GM10248 (cell line): Measurements from ENCODE around the gene SGCA.
A peak's percentile ranks its signal among the peaks of the same experiment; 100 is the strongest.

Experiments used
- CTCF ChIA-PET: fragments of 300-600 bp; sonication (Branson Sonifier 250); formaldehyde crosslinking; extraction: SDS; loops from one replicate; lab custom pipeline; 2021; ENCODE audit warnings: antibody characterized with exemption; lab: Yijun Ruan, JAX
- POLR2A ChIA-PET: fragments of 350-650 bp; sonication (Branson Sonifier 250); formaldehyde crosslinking; extraction: SDS; loops from one replicate; lab custom pipeline; 2020; ENCODE audit warnings: antibody characterized with exemption; lab: Yijun Ruan, JAX
- DNase-seq: peaks from one replicate; pipeline ENCODE4 v3.0.0; 2012; ENCODE audit errors: extremely low spot score
- TF ChIP-seq, protein P1 (sequence below): IDR thresholded peaks from 2 replicates; pipeline ENCODE4 v1.5.1; 2012; ENCODE audit warnings: mild to moderate bottlenecking, low read depth; ENCODE audit errors: extremely low read depth, missing control alignments, control extremely low read depth

The SGCA gene

DNA sequence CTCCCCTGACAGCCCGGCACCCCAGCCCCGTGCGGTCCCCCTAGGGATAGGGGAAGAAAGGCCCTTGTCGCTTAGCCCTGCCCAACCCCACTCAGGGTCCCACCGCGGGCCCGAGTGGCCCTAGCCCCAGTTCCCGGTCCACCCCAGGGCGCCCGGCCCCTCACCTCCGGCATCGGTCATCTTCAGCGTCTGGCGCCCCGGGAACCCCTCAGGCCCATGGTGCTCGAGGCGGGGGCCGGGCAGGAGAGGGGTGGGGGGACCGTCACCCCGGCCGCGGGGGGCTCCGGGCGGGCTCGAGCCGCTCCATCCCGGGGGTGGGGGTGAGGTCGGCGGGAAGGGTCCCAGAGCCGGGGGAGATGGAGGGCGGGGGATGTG is 36.5 kb upstream of the SGCA start:
- POLR2A ChIA-PET: no interaction called here
- TF ChIP-seq, protein P1, sequence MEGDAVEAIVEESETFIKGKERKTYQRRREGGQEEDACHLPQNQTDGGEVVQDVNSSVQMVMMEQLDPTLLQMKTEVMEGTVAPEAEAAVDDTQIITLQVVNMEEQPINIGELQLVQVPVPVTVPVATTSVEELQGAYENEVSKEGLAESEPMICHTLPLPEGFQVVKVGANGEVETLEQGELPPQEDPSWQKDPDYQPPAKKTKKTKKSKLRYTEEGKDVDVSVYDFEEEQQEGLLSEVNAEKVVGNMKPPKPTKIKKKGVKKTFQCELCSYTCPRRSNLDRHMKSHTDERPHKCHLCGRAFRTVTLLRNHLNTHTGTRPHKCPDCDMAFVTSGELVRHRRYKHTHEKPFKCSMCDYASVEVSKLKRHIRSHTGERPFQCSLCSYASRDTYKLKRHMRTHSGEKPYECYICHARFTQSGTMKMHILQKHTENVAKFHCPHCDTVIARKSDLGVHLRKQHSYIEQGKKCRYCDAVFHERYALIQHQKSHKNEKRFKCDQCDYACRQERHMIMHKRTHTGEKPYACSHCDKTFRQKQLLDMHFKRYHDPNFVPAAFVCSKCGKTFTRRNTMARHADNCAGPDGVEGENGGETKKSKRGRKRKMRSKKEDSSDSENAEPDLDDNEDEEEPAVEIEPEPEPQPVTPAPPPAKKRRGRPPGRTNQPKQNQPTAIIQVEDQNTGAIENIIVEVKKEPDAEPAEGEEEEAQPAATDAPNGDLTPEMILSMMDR: no peak
- CTCF ChIA-PET: interaction anchor here (2.3 to 4.4 kb wide), 2 partner anchors 12 to 35 kb away, joined by 7 to 22 read pairs; partner anchors contain the start of gene PDK2
- no peak for DNase-seq

DNA sequence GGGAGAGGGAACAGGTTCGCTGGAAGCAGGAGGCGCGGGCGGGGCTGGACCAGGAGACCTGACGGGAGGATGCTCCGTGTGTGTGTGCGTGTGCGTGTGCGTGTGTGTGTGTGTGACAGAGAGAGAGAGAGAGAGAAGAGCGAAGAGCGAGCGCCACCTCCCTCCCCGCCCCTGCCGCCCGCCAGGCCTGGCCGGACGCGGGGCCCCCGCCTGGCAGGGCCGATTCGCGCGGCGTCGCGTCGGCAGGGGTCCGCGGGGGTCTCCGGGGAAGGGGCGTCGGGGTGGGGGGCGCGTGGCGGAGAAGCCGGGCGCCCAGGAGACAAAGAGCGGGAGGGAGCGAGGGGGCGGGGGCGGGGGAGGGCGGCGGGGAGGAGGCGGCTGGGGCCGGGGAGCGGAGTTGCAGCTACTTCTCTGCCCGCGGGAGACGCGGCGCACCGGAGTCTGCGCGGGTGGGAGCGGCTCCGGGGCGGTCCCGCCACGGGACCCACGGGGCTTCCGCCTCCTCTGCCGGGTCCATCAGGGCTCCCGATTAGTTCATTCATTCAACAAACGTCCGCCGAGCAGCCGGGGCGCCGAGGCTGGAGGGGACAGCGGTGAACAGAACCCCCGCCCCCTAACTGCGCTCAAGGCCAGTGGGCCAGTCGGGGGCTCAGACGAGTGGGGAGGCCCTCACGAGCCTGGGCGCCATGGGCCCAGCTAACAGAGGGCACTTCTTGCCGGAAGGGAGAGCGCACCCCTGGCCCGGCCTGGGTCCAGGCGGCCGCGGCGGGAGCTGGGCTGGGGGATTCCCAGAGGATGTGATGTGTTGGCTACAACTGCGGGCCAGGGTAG is 35.9 kb upstream of the SGCA start, which contains the start of gene SAMD14:
SAMD14 (minus strand) TSS at position 433 of the 831 bp plus-strand sequence. CDS start 5,201 bp downstream, outside the sequence.
- DNase-seq: peak; percentile 76
- POLR2A ChIA-PET: interaction anchor here (0.6 kb wide), 1 partner anchor 737 kb away, joined by 3 read pairs; no protein-coding TSS in a partner anchor
- CTCF ChIA-PET: interaction anchor here (0.9 to 4.4 kb wide), 8 partner anchors 9 to 144 kb away, joined by 3 to 22 read pairs (median 5); partner anchors contain the start of genes PDK2 and TMEM92
- TF ChIP-seq, protein P1: no peak

DNA sequence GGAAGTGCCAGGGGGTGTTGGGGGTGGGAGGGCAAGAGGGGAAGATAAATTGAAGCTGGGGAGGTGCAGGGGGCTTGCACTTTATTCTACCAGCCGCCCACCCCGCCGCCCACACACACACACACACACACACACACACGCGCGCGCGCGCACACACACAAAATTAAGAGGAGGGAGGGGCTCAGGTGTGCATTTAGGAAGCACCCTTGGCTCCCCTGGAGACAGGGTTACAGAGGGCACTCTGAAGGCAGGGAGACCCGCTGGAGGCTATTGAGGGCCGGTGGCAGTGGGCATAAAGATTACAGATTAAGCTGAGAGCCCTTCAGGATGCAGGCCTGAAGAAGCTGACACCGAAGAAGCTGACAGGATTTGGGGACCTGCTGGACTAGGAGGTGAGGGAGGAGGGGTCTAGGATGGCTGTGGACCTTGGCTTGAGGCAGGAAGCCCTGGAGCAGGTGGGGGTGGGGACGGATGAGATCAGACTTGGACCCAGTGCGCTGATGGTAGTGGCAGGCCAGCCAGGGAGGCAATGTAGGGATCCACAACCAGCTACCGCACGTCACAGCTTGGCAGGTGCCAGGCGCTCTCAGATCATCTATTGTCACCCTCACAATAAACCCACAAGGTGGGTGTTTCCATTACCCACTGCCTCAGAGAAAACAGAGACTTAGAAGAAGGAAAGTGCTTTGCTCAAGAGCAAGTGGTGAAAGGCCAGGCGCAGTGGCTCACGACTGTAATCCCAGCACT is 35.1 kb upstream of the SGCA start:
- CTCF ChIA-PET: interaction anchor here (0.9 to 4.4 kb wide), 8 partner anchors 8 to 144 kb away, joined by 3 to 22 read pairs (median 5); partner anchors contain the start of genes PDK2 and TMEM92
- POLR2A ChIA-PET: interaction anchor here (0.6 kb wide), 4 partner anchors 16 to 736 kb away, joined by 3 to 5 read pairs (median 4); partner anchors contain the start of gene LRRC59
- TF ChIP-seq, protein P1: no peak
- DNase-seq: no peak

DNA sequence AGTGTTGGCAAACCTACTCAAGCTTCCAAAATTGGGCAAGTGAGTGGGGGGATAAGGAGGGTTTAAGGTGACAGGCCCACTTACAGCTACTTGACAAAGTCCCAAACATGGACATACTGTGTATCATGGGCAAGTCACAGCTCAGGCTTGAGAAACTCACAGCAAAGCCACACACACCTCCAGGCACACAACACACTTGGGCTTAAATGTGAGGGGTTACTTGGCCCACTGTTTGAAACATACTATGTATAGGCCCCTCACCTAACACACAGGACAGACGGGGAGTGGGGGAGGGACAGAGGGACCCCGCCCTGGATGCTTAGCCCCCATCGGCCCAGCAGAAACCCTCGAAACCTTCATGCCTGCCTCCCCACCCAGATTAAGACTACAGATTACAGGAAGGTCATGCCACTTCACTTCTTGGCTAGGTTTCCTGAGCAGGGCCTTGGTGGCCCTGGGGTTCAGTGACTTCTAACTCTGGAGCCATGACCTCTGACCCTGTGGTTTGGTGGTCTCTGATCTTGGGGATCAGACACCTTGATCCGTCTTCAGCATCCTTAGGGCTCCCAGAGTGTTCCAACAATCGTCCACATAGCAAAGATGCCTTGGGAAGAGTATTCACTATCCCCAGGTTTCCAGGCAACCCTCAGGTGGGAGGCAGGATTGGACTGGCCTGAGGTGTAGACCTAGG is 33.6 kb upstream of the SGCA start:
- TF ChIP-seq, protein P1: no peak
- ChIA-PET CTCF (interaction anchor here (1.2 to 4.4 kb wide), 6 partner anchors 9 to 45 kb away, joined by 3 to 22 read pairs (median 6); partner anchors contain the start of gene PDK2), POLR2A (interaction anchor here (1.0 kb wide), 1 partner anchor 10 kb away, joined by 3 read pairs; no protein-coding TSS in a partner anchor)
- DNase-seq: no peak

DNA sequence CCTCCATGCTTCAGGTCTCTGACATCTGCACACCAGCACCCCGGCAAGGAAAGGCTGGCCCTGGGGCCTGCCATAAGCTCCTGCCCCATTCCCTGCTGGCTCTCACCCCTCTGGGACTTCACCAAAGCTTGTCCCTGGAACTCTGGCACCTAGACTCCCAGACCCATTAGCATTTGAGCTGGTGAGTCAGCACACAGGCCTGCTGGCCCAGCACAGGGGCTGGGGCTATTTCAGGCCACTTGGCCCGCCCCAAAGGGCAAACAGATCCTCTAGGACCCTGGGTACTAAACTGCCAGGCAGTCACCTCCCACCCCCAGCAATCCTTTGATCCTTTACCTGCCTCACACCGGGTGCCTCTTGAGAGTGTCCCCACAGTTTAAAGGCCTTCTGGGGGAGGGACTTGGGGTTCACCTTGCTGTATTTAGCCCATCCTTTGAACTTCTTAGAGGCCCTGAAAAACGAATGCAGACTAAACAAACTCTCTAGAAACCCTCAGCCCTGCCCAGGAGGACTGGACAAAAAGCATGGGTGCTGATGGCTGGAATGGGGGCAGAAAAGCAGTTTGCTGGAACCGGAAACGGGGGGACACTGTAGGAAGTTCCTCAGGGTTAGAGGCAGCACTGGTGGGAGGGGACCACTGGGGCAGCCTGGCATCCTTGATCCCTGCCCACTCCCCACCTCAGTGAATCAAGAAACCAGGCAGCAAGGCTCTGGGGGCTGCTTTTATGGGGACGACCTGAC is 32.6 kb upstream of the SGCA start:
- ChIA-PET POLR2A (interaction anchor here (0.7 to 1.0 kb wide), 2 partner anchors 10 to 11 kb away, joined by 3 to 4 read pairs; no protein-coding TSS in a partner anchor), CTCF (interaction anchor here (1.7 to 4.4 kb wide), 3 partner anchors 29 to 39 kb away, joined by 5 to 22 read pairs (median 7); partner anchors contain the start of gene PDK2)
- DNase-seq: no peak
- TF ChIP-seq, protein P1: no peak
